Hepatocyte (in vitro differentiated cells): ENCODE data around the gene UBQLN4. TPM values are rescaled to one million over a fixed set of nuclear protein-coding genes. Genes with fewer than 3 reads are reported as not detected.

ENCODE experiments used
- DNase-seq: peaks from one replicate; pipeline ENCODE4 v3.0.0-alpha.2; 2016; ENCODE audit warnings: low spot score
- H2AFZ ChIP-seq: fragments of 200-600 bp; sonication (generic); 2 replicates; pipeline ENCODE4 v1.6.0; 2016; ENCODE audit warnings: antibody characterized with exemption, mild to moderate bottlenecking
- H3K27ac ChIP-seq: fragments of 200-600 bp; sonication (generic); 2 replicates; pipeline ENCODE4 v1.5.1; 2016; ENCODE audit warnings: mild to moderate bottlenecking
- H3K27me3 ChIP-seq: fragments of 200-600 bp; sonication (generic); 2 replicates; pipeline ENCODE4 v1.6.1; 2016
- H3K36me3 ChIP-seq: fragments of 200-600 bp; sonication (generic); replicated peaks from 2 replicates; pipeline ENCODE4 v1.5.1; 2016; ENCODE audit warnings: low read depth; ENCODE audit not compliant: insufficient read depth
- H3K4me1 ChIP-seq: fragments of 200-600 bp; sonication (generic); 2 replicates; pipeline ENCODE4 v1.5.1; 2016; ENCODE audit warnings: mild to moderate bottlenecking, moderate library complexity; ENCODE audit not compliant: insufficient read depth
- H3K4me2 ChIP-seq: fragments of 200-600 bp; sonication (generic); 2 replicates; pipeline ENCODE4 v1.6.0; 2016
- H3K4me3 ChIP-seq: fragments of 200-600 bp; sonication (generic); 2 replicates; pipeline ENCODE4 v1.5.1; 2016; ENCODE audit warnings: mild to moderate bottlenecking
- H3K79me2 ChIP-seq: fragments of 200-600 bp; sonication (generic); 2 replicates; pipeline ENCODE4 v1.6.0; 2017; ENCODE audit warnings: mild to moderate bottlenecking
- H3K9me2 ChIP-seq: fragments of 200-600 bp; sonication (generic); replicated peaks from 2 replicates; pipeline ENCODE4 v1.6.0; 2017; ENCODE audit warnings: mild to moderate bottlenecking; ENCODE audit not compliant: insufficient read depth
- H3K9me3 ChIP-seq: fragments of 200-600 bp; sonication (generic); 2 replicates; pipeline ENCODE4 v1.5.1; 2016; ENCODE audit warnings: low read depth, mild to moderate bottlenecking
- H4K20me1 ChIP-seq: fragments of 200-600 bp; sonication (generic); 2 replicates; pipeline ENCODE4 v1.6.0; 2016; ENCODE audit warnings: mild to moderate bottlenecking; ENCODE audit not compliant: insufficient read depth, poor library complexity, severe bottlenecking
- EZH2 ChIP-seq: fragments of 200-600 bp; sonication (generic); IDR thresholded peaks from 2 replicates; pipeline ENCODE4 v1.6.1; 2016; ENCODE audit warnings: antibody characterized with exemption, mild to moderate bottlenecking, borderline replicate concordance
- EZH2phosphoT487 ChIP-seq: fragments of 200-600 bp; sonication (generic); IDR thresholded peaks from one replicate; pipeline ENCODE4 v1.6.1; 2018; ENCODE audit warnings: antibody characterized with exemption, mild to moderate bottlenecking, low read depth, moderate library complexity; ENCODE audit not compliant: unreplicated experiment, severe bottlenecking
- WGBS: methylation state at CpG from one replicate; pipeline ENCODE4 v1.1.6; 2016; ENCODE audit warnings: low lambda C conversion rate; ENCODE audit errors: missing lambda C conversion rate; 5-methylcytosine and 5-hydroxymethylcytosine counted together
- polyA plus RNA-seq: library from polyadenylated mRNA; unstranded; fragments of >200 nt; fragmentation: Nextera tagmentation; extraction: Ambion mirVana; gene quantifications from 2 replicates; pipeline ENCODE4 v1.2.1, GENCODE V29; 2016
- total RNA-seq: library from RNA; depleted of rRNA; stranded (reverse); fragments of >200 nt; gene quantifications from 2 replicates; pipeline ENCODE4 v1.2.3, GENCODE V29; 2014
- TF ChIP-seq, protein P1 (sequence below): fragments of 200-600 bp; sonication (generic); IDR thresholded peaks from 2 replicates; pipeline ENCODE4 v1.5.1; 2016; ENCODE audit warnings: antibody characterized with exemption, mild to moderate bottlenecking; ENCODE audit not compliant: poor library complexity

Gene UBQLN4
- total and polyA plus RNA-seq, 2 experiments from 2014 or later, result 29.5 to 35.3 TPM

- Histone ChIP-seq H2AFZ (no peak overlapping the region), H3K9me2 (no peaks in the 10 kb centered on the region), H3K27ac (no peak overlapping the region), H3K27me3 (no peaks in the 10 kb centered on the region), H3K36me3 (no peaks in the 10 kb centered on the region), H4K20me1 (no peaks in the 10 kb centered on the region), H3K79me2 (no peaks in the 10 kb centered on the region), H3K4me3 (no peak overlapping the region), H3K4me1 (no peaks in the 10 kb centered on the region), H3K9me3 (no peaks in the 10 kb centered on the region), H3K4me2 (no peak overlapping the region)
- WGBS, result 89% methylated on average over 4 of the region's 4 CpGs
- TF ChIP-seq, protein P1, sequence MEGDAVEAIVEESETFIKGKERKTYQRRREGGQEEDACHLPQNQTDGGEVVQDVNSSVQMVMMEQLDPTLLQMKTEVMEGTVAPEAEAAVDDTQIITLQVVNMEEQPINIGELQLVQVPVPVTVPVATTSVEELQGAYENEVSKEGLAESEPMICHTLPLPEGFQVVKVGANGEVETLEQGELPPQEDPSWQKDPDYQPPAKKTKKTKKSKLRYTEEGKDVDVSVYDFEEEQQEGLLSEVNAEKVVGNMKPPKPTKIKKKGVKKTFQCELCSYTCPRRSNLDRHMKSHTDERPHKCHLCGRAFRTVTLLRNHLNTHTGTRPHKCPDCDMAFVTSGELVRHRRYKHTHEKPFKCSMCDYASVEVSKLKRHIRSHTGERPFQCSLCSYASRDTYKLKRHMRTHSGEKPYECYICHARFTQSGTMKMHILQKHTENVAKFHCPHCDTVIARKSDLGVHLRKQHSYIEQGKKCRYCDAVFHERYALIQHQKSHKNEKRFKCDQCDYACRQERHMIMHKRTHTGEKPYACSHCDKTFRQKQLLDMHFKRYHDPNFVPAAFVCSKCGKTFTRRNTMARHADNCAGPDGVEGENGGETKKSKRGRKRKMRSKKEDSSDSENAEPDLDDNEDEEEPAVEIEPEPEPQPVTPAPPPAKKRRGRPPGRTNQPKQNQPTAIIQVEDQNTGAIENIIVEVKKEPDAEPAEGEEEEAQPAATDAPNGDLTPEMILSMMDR, result no peak
- TF ChIP-seq EZH2 (no peak), EZH2phosphoT487 (no peak)
- DNase-seq, result no peak
Measured at GRCh38 chr1:156004843-156005584, 48.6 kb downstream of the UBQLN4 start.

GRCh38 chr1:156003923-156004188, 49.7 kb downstream of the UBQLN4 start:
- H3K27ac ChIP-seq, result no peak overlapping the region

GRCh38 chr1:156002188-156002911, 51.2 kb downstream of the UBQLN4 start:
- Histone ChIP-seq H3K36me3 (no peaks in the 10 kb centered on the region), H3K9me2 (no peaks in the 10 kb centered on the region), H3K4me1 (no peaks in the 10 kb centered on the region), H3K4me3 (no peak overlapping the region), H3K79me2 (no peaks in the 10 kb centered on the region), H3K9me3 (no peaks in the 10 kb centered on the region), H3K27me3 (no peaks in the 10 kb centered on the region), H4K20me1 (no peaks in the 10 kb centered on the region), H3K4me2 (no peak overlapping the region), H2AFZ (no peak overlapping the region), H3K27ac (no peak overlapping the region)
- no peak for DNase-seq
- TF ChIP-seq EZH2phosphoT487 (no peak), EZH2 (no peak)
- TF ChIP-seq, protein P1, result no peak
- 55% methylated on average over 3 of the region's 3 CpGs for WGBS

More at GRCh38 chr1:156003923-156004188, 49.7 kb downstream of the UBQLN4 start:
- no peaks in the 10 kb centered on the region for H4K20me1 ChIP-seq
- TF ChIP-seq EZH2phosphoT487, result no peak
- H3K4me2 ChIP-seq, result peak overlapping the region; percentile 44
- H2AFZ ChIP-seq, result no peak overlapping the region
- WGBS, result 64% methylated on average over 2 of the region's 2 CpGs
- H3K9me2 ChIP-seq, result no peaks in the 10 kb centered on the region
- H3K9me3 ChIP-seq, result no peaks in the 10 kb centered on the region
- H3K79me2 ChIP-seq, result no peaks in the 10 kb centered on the region
- no peak overlapping the region for H3K4me3 ChIP-seq
- no peaks in the 10 kb centered on the region for H3K27me3 ChIP-seq
- DNase-seq, result no peak
- H3K36me3 ChIP-seq, result no peaks in the 10 kb centered on the region
- H3K4me1 ChIP-seq, result no peaks in the 10 kb centered on the region

DNA sequence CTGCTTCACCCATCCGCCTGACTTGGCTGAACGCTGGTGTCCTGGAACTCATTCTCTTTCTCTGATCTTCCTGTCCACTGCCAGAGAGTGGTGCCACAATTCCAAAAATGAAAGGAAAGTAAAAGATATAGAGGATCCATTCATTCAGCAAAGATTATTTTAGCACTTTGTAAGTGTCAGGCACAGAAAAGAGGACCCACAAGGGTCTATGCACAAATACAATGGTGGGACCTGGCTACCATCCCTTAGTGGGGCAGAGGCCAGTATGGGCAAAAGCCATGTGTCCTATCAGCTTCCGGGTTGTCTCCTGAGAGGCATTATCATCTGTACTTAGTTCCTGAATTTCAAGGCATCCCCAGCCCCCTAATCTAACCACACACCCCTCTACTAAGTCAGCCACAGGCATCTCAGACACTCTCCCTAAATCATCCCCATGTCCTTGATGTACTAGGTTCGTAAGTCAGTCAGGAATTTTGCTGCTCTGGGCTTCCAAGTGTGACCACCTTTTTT, 51.9 kb downstream of the UBQLN4 start:
- Histone ChIP-seq H3K36me3 (no peaks in the 10 kb centered on the region), H3K4me2 (no peak overlapping the region), H3K9me3 (no peaks in the 10 kb centered on the region), H3K27ac (no peak overlapping the region), H2AFZ (no peak overlapping the region), H3K27me3 (no peaks in the 10 kb centered on the region), H3K79me2 (no peaks in the 10 kb centered on the region), H3K4me3 (no peak overlapping the region), H3K9me2 (no peaks in the 10 kb centered on the region), H4K20me1 (no peaks in the 10 kb centered on the region), H3K4me1 (no peaks in the 10 kb centered on the region)
- DNase-seq, result no peak
- WGBS, result 70% methylated on average over 4 of the region's 4 CpGs
- TF ChIP-seq EZH2 (no peak), EZH2phosphoT487 (no peak)
- TF ChIP-seq, protein P1, result no peak
